ENCODE data around the gene SUMO2.

Gene SUMO2

DNA sequence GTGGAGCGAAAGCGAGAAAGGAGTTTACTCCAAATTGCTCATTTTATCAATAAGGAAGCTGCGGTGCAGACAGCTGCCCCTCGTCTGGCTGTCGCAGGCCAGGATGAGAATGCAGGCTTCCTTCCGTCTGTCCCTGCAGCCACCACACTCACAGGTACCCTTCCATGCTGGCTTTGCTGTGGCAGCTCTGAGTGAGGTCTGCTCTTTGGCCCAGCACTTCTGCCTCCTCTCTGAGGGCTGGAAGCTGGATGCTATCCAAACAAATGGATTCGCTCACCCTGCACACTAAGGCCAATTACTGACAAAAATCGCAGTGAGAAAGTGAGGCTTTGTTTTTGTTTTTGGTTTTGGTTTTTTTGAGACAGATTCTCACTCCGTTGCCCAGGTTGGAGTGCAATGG is 66.0 kb downstream of the SUMO2 start:
- TF ChIP-seq CTCF (IDR thresholded peaks at IDR 0.05), result no peak
- peaks cover 13% of the 10 kb centered on the region for H3K79me2 ChIP-seq
- H3K4me1 ChIP-seq, result no peaks in the 10 kb centered on the region
- H3K4me3 ChIP-seq (ENCODE audit: low read depth, low read length), result no peak overlapping the region
- H3K36me3 ChIP-seq (ENCODE audit: control insufficient read depth, insufficient read depth, low read length), result no peaks in the 10 kb centered on the region
- no peak overlapping the region for H3K27ac ChIP-seq
- H2AFZ ChIP-seq, result no peak overlapping the region
- no peaks in the 10 kb centered on the region for H3K9me3 ChIP-seq (ENCODE audit: control insufficient read depth, low read length)
- H3K4me2 ChIP-seq (ENCODE audit: low read length), result no peak overlapping the region
- H3K9ac ChIP-seq, result no peak overlapping the region
- no peaks in the 10 kb centered on the region for H3K27me3 ChIP-seq (ENCODE audit: control insufficient read depth, insufficient read depth, low read length)
